Measurements from ENCODE around the gene LAMB2. TPM values are rescaled to one million over a fixed set of nuclear protein-coding genes. Genes with fewer than 3 reads are reported as not detected.

Gene LAMB2
- total RNA-seq, 1 experiment from 2014 or later: 99.4 TPM

DNA sequence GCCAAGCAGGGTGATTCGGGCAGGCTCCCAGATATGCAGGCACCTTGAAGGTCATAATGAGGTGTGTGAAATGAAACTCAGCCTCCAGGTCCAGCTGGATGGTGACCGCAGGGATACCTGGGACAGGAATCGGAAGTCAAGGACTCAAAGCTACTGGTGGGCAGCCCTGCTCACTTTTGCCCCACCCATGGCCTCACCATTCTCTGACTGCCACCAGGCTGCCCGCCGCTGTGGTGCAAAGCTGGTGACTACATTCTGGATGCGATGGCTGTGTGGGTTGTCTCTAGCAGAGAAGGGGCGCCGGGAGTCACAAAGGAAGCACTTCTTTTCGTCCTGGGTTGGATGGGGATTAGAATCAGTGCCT lies 795 bp downstream of the LAMB2 start:
- DNase-seq: no peak
- H3K4me3 ChIP-seq: peak overlapping the region; percentile 74
- peaks cover 8% of the 10 kb centered on the region for H3K36me3 ChIP-seq
- H3K9me3 ChIP-seq: no peaks in the 10 kb centered on the region
- H3K27me3 ChIP-seq: no peaks in the 10 kb centered on the region

- peaks cover 8% of the 10 kb centered on the region for H3K36me3 ChIP-seq
- H3K4me3 ChIP-seq: no peak overlapping the region; the same call in 1 of the 2 replicates
- no peaks in the 10 kb centered on the region for H3K27me3 ChIP-seq
- no peaks in the 10 kb centered on the region for H3K9me3 ChIP-seq
- DNase-seq: no peak
Observed at GRCh38 chr3:49131576-49131975, 1.3 kb downstream of the LAMB2 start.

GRCh38 chr3:49131040-49131439 lies 1.8 kb downstream of the LAMB2 start:
- H3K27me3 ChIP-seq: no peaks in the 10 kb centered on the region
- no peak for DNase-seq
- H3K4me3 ChIP-seq: no peak overlapping the region
- H3K36me3 ChIP-seq: peaks cover 8% of the 10 kb centered on the region
- H3K9me3 ChIP-seq: no peaks in the 10 kb centered on the region

DNA sequence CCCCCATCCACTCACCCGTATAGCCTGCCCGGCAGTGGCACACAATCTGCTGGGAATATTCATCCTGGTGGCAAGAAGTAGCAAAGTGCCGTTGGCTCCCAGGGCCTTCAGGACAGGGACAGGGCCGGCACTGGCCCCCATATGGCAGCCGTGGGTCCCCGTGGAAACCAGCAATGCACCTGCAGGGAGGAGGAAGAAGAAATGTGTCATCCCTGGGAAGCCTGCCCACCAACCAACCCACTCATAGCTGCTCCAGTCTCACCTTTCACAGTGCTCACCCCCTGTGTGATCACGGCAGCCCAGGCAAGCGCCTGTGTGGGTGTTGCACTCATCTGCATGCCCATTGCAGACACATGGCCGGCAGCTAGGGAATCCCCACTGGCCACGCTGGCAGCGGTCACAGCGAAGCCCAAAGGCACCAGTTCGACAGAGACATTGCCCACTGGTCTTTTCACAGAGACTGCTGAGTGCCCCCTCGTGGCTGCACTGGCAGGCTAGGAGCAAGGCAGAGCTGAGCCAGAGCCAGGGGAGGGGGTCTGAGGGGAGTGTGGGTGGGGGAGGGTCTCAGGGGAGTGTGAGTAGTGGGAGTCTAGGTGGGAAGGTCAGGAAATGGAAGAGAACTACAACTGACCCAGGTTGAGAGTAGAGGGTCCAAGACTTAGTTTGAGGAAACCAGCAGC lies 7.7 kb downstream of the LAMB2 start:
- no peak overlapping the region for H3K4me3 ChIP-seq
- H3K9me3 ChIP-seq: no peaks in the 10 kb centered on the region
- no peak for DNase-seq
- no peaks in the 10 kb centered on the region for H3K27me3 ChIP-seq
- H3K36me3 ChIP-seq: peaks cover 7% of the 10 kb centered on the region

- Histone ChIP-seq H3K9me3 (no peaks in the 10 kb centered on the region), H3K27me3 (no peaks in the 10 kb centered on the region), H3K4me3 (no peak overlapping the region), H3K36me3 (peaks cover 6% of the 10 kb centered on the region)
- DNase-seq: no peak
Observed at GRCh38 chr3:49124203-49124602, 8.6 kb downstream of the LAMB2 start.

GRCh38 chr3:49123687-49124086 lies 9.2 kb downstream of the LAMB2 start:
- no peak overlapping the region for H3K4me3 ChIP-seq
- H3K27me3 ChIP-seq: no peaks in the 10 kb centered on the region
- H3K9me3 ChIP-seq: no peaks in the 10 kb centered on the region
- peaks cover 6% of the 10 kb centered on the region for H3K36me3 ChIP-seq
- DNase-seq: no peak

GRCh38 chr3:49122886-49123545 lies 9.8 kb downstream of the LAMB2 start:
- DNase-seq: no peak

GRCh38 chr3:49122451-49122850 lies 10.4 kb downstream of the LAMB2 start:
- no peaks in the 10 kb centered on the region for H3K27me3 ChIP-seq
- H3K9me3 ChIP-seq: no peaks in the 10 kb centered on the region
- peaks cover 6% of the 10 kb centered on the region for H3K36me3 ChIP-seq
- DNase-seq: no peak
- H3K4me3 ChIP-seq: no peak overlapping the region

More at GRCh38 chr3:49122886-49123545, 9.8 kb downstream of the LAMB2 start:
- H3K36me3 ChIP-seq: peaks cover 6% of the 10 kb centered on the region
- no peak overlapping the region for H3K4me3 ChIP-seq
- H3K9me3 ChIP-seq: no peaks in the 10 kb centered on the region
- H3K27me3 ChIP-seq: no peaks in the 10 kb centered on the region

GRCh38 chr3:49122022-49122421 lies 10.8 kb downstream of the LAMB2 start:
- Histone ChIP-seq H3K4me3 (no peak overlapping the region), H3K9me3 (no peaks in the 10 kb centered on the region), H3K27me3 (no peaks in the 10 kb centered on the region), H3K36me3 (peaks cover 6% of the 10 kb centered on the region)
- DNase-seq: no peak

DNA sequence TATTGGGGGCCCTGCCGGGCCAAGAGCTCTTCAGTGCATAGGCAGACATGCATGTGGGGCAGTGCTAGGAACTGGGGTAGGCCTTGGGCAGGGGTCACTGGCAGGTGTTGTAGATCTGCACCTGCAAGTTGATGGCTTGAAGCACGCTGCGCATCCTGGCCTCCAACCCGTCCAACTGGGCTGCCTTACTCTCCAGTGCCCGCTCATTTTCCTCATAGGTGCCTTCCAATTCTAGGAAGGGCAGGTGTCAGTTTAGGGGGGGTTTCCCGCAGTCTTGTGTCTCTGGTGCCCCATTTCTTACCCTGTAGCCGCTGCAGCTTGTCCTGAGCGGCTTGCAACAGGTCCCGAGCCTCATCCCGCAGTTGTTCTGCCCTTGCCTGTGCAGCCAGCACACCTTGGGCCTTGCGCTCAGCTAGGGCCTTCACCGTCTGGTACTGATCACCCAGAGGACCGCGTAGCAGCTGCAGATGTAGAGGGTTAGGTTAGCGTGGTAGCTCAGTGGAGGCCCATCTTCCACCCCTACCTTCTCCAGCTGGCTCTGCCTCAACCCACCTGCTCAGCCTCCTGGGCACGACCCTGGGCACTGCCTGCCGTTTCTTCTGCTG lies 11.6 kb downstream of the LAMB2 start:
- Histone ChIP-seq H3K4me3 (peak overlapping the region; percentile 70), H3K27me3 (no peaks in the 10 kb centered on the region), H3K36me3 (peaks cover 6% of the 10 kb centered on the region), H3K9me3 (no peaks in the 10 kb centered on the region)
- DNase-seq: no peak

GRCh38 chr3:49120438-49121131 lies 12.3 kb downstream of the LAMB2 start, which contains the start of gene USP19:
Gene USP19 (minus strand): TSS chr3:49120823. CDS start chr3:49119145, 1,678 bp downstream.
- Histone ChIP-seq H3K9me3 (no peaks in the 10 kb centered on the region), H3K27me3 (no peaks in the 10 kb centered on the region), H3K36me3 (peaks cover 6% of the 10 kb centered on the region), H3K4me3 (peak within 1 kb of the TSS; percentile 70)
- DNase-seq: peak; percentile 90

- Histone ChIP-seq H3K36me3 (peaks cover 6% of the 10 kb centered on the region), H3K4me3 (peak overlapping the region; percentile 70), H3K9me3 (no peaks in the 10 kb centered on the region), H3K27me3 (no peaks in the 10 kb centered on the region)
- DNase-seq: no peak
Observed at GRCh38 chr3:49120096-49120437, 12.8 kb downstream of the LAMB2 start.

DNA sequence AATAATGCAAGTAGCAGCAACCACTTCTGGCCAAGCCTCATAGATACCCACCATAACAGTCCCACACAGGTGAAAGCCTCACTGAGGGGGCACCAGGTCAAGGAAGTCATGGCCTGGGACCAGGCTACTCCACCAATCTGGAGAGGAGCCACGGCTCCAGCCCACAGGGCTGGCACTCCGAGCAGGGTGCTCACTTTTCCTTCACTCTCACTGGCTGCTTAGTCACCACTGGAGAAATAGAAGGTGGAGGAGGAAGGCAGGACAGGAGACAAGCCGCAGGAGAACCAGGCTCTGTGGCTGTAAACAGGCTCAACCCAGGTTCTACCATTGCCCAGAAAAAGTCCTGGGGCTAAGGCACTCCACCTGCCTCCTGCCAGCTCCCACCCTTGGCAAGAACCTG lies 13.4 kb downstream of the LAMB2 start:
- peak; percentile 25 for DNase-seq
- H3K36me3 ChIP-seq: peaks cover 6% of the 10 kb centered on the region
- no peaks in the 10 kb centered on the region for H3K27me3 ChIP-seq
- no peaks in the 10 kb centered on the region for H3K9me3 ChIP-seq
- H3K4me3 ChIP-seq: peak overlapping the region; percentile 70

DNA sequence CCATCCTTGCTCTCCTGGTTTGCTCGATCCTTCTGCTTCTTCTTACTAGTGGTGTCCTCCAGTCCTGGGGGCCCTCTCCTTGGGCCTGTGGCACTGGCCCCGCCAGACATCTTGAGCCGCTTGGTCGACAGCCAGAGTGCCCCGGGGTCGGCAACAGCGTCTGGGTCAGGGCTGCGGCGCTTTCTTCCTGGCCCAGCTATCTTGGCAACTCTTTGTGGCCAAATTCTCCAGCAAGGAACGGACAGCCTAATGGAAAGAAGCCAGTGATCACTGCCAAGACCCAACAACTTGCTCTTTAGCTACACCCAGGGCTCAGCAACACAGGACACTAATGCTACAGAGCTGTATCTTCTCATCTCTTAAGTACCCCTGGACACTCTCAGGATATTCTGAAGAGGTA lies 13.8 kb downstream of the LAMB2 start:
- Histone ChIP-seq H3K9me3 (no peaks in the 10 kb centered on the region), H3K27me3 (no peaks in the 10 kb centered on the region), H3K4me3 (peak overlapping the region; percentile 70), H3K36me3 (peaks cover 6% of the 10 kb centered on the region)
- DNase-seq: no peak

- no peak for DNase-seq
- Histone ChIP-seq H3K27me3 (no peaks in the 10 kb centered on the region), H3K9me3 (no peaks in the 10 kb centered on the region), H3K36me3 (no peaks in the 10 kb centered on the region; the same call in 1 of the 2 replicates), H3K4me3 (no peak overlapping the region)
Observed at GRCh38 chr3:49112262-49112661, 20.6 kb downstream of the LAMB2 start.

GRCh38 chr3:49111347-49111746 lies 21.5 kb downstream of the LAMB2 start:
- Histone ChIP-seq H3K9me3 (no peaks in the 10 kb centered on the region), H3K4me3 (no peak overlapping the region), H3K27me3 (no peaks in the 10 kb centered on the region), H3K36me3 (no peaks in the 10 kb centered on the region; the same call in 1 of the 2 replicates)
- no peak for DNase-seq

- H3K4me3 ChIP-seq: no peak overlapping the region
- H3K27me3 ChIP-seq: no peaks in the 10 kb centered on the region
- H3K9me3 ChIP-seq: no peaks in the 10 kb centered on the region
- no peaks in the 10 kb centered on the region for H3K36me3 ChIP-seq
- no peak for DNase-seq
Observed at GRCh38 chr3:49110780-49111179, 22.1 kb downstream of the LAMB2 start.

Data from MG63 (cell line).